GM19463 (cell line): ENCODE measurements around the gene ACVR1.
"Not testable (repeated sequence)": the region's sequence is repeated elsewhere in the genome, so short reads cannot be mapped to it uniquely, and the experiment has no call there.

Source experiments
- ATAC-seq: cut with Tn5 transposase; IDR thresholded peaks from one replicate; pipeline ENCODE4 v1.9.1; 2021; ENCODE audit warnings: mild to moderate bottlenecking, moderate library complexity; ENCODE audit not compliant: unreplicated experiment

ACVR1 gene

DNA sequence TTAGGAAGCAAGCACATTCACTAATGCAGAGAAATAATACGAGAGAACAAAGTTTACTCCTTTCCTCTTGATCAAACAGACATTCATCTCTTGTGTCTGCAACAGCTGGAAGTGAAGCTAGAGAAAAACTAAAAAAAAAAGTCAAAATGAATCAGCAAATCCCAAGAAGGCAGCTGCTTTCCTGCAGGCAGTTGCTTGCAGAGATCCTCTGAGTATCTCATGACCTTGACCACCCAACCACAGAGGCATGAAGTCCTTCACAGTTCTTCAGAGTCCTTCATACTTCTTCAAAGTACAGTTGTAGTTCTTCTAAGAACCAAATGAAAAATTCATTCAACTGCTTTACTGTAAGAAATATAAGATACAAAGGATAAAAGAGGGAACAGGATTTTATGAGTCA lies 150.3 kb downstream of the ACVR1 start:
- ATAC-seq, result no peak

GRCh38 chr2:157722580-157723234 lies 153.4 kb downstream of the ACVR1 start:
- ATAC-seq, result no peak

DNA sequence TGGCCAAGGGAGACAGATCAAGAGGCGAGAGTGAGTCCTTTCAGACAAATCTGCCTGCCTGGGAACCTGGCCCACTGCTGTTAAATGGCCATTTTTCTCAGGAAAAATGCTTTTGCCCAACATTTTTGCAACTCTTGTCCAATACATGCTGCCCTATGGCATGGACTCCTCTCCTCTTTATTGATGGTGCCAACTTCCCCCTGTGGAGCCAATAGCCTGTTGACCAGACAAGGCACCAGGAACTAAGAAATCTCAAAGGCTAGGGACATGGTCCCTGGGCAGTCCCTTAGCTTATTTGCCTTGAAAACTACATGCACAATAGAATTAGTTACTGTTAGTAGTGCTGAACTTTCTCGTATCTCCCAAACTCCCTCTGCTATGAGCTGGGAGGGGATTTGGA lies 155.6 kb downstream of the ACVR1 start:
- ATAC-seq, result no peak

DNA sequence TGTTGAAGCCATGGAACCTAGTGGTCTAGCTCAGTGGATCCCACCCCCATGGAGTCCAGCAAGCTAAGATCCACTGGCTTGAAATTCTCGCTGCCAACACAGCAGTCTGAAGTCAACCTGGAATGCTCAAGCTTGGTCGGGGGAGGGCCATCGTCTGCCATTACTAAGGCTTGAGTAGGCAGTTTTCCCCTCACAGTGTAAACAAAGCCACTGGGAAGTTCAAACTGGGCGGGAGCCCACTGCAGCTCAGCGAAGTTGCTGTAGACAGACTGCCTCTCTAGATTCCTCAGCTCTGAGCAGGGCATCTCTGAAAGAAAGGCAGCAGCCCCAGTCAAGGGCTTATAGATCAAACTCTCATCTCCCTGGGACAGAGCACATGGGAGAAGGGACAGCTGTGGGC lies 171.5 kb downstream of the ACVR1 start:
- not testable (repeated sequence) for ATAC-seq

DNA sequence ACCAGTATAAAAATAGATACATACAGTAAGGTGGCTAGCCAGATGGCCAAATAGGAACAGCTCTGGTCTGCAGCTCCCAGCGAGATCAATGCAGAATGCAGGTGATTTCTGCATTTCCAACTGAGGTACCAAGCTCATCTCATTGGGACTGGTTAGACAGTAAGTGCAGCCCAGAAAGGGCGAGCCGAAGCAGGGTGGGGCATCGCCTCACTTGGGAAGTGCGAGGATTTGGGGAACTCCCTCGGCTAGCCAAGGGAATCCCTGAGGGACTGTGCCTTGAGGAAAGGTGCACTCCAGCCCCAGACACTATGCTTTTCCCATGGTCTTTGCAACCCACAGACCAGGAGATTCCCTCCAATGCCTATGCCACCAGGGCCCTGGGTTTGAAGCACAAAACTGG lies 172.0 kb downstream of the ACVR1 start:
- not testable (repeated sequence) for ATAC-seq

GRCh38 chr2:157699806-157700205 lies 176.3 kb downstream of the ACVR1 start:
- no peak for ATAC-seq

- ATAC-seq, result no peak
These were observed 177.1 kb downstream of the ACVR1 start for GRCh38 chr2:157699009-157699408.

DNA sequence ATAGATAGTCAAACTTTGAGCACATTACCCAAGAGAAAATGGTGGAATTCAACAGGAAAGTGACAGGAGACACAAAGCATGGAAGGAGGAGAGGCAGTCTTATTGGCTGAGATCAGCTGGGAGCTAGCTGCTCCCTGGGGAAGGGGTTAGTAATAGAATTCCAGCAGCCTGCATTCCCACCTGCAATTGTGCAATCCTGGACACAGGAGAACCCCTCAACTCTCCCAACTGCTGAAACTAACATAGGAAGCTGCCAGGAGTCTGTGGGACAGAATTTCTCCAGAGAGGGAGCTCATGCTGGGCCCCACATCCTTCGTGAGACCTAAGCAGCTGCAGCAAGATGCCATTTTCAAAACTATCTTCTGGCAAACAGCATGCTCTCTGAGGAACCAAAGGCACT lies 177.7 kb downstream of the ACVR1 start:
- no peak for ATAC-seq

DNA sequence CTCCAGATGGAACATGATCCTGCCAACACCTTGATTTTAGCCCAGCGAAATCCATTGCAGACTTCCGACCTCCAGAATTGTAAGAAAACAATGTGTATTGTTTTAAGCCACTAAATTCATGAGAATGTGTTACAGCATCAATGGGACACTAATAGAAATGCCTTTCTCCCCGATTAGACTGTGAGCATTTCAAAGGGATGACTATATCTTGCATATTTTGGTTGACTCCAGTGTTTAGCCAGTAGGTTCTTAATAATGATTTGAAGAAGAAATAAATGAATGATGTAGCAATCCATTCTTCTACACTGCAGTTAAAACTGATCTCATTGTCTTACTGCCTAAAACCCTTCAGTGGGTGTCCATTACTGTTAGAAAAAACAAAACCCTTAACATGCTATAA lies 180.1 kb downstream of the ACVR1 start:
- no peak for ATAC-seq

DNA sequence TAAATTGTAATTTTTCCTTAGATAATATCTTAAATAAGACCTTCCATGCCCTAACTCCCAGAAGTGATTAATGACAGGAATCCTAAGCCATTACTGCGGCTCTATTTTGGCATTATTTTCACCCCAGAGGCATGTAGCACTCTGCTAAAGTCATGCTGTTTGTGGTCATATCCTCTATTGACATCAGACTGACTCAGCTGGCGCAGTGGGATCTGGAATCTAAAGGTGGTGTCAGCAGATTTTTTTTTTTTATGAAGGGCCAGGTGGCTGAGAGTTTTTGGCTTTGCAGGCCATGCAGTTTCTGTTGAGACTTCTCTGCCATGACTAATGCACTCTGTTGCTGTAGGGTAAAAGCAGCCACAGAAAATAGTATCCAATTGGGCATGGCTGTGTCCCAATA lies 183.4 kb downstream of the ACVR1 start:
- no peak for ATAC-seq

DNA sequence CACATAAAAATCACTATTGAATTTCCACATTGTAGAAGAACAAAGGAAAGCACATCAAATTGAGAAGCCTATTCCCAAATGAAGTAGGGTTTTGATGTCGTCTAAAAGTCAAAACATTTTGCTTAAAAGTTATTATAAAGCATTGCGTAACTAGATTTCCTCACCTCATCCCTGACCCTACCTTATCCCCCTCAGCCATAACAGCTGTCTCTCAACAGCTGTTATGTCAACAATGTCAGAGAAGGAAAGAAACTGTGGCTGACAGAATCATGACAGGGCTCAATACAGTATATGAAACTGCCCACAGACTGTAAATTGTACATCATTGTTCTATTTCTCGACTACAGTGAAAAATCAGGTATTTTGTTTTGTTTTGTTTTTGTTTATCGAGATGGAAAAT lies 184.4 kb downstream of the ACVR1 start:
- no peak for ATAC-seq

- no peak for ATAC-seq
These were observed 185.0 kb downstream of the ACVR1 start for GRCh38 chr2:157691131-157691530.
